ENCODE data around the gene ALG11. TPM values are rescaled to one million over a fixed set of nuclear protein-coding genes. Genes with fewer than 3 reads are reported as not detected.

The ALG11 gene, protein sequence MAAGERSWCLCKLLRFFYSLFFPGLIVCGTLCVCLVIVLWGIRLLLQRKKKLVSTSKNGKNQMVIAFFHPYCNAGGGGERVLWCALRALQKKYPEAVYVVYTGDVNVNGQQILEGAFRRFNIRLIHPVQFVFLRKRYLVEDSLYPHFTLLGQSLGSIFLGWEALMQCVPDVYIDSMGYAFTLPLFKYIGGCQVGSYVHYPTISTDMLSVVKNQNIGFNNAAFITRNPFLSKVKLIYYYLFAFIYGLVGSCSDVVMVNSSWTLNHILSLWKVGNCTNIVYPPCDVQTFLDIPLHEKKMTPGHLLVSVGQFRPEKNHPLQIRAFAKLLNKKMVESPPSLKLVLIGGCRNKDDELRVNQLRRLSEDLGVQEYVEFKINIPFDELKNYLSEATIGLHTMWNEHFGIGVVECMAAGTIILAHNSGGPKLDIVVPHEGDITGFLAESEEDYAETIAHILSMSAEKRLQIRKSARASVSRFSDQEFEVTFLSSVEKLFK
- 38.8 and 40.1 TPM in 2 replicates for total RNA-seq (2014; rRNA removed; shearing (Covaris generic))
- polyA plus RNA-seq (2016; fragmentation: Nextera tagmentation; extraction: Ambion mirVana), result 31.4 and 36.9 TPM in 2 replicates
- long read RNA-seq, transcript ALG11-202 (4 exons, 2,558 nt), result major isoform, 20 of 40 reads
- long read RNA-seq, transcript ALG11-203 (2 exons, 1,404 nt), result minor isoform, 12 of 40 reads
- long read RNA-seq, partial matches to known transcripts, result 1 of 40 reads
- long read RNA-seq, other reads (novel, unspliced or antisense), result 7 of 40 reads

DNA sequence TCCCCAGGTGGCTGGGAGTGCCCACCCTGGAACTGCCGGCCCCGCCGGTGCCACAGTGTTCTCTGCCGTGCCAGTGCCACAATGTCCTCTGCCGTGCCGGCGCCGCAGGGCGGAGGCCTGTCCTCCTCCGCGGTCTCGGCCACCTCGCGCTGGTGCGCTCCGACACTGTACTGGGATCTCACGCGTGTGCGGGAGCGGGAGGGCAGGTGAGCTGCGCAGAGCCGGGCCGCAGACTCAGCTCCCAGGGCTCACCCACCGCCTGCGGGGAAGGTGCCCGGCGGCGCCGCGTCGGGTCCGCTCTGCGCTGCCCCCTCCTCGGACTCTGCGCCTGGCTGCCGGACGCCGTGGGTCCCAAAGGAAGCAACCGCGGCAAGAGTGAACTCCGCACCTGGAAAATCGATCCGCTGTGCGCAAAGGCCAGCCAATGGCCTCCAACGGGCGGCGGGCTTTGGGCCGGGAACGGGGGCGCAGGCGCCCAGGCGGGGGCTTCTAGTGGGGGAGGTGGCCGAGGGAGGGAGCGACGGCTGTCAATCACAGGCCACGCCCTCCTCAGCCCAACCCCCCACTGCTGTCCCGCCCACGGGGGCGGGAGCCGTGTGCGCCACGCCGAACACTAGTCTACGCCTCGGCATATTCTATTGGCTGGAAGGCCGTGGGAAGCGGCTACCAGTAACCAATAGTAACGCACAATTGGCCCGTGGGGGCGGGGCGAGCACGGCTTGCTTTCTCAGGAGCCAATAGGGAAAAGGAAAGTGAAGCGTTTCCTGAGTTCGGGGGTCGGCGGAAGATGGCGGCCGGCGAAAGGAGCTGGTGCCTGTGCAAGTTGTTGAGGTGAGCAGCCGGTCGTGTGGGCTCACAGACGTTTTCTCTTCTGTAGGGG lies at the start of gene ALG11:
ALG11 (plus strand) TSS at position 767 of the 880 bp plus-strand sequence; CDS start at position 788, 21 bp downstream.
- Histone ChIP-seq H3K27me3 (ENCODE audit: insufficient read depth) (peaks cover 28% of the 10 kb centered on the region), H3K79me2 (replicated peaks; ENCODE audit: insufficient read depth) (peaks cover 59% of the 10 kb centered on the region), H3K4me1 (ENCODE audit: insufficient read depth) (peaks cover 17% of the 10 kb centered on the region), H3K4me2 (peak within 1 kb of the TSS; percentile 100), H3K36me3 (ENCODE audit: insufficient read depth) (no peaks in the 10 kb centered on the region), H2AFZ (peak within 1 kb of the TSS; percentile 99), H3K9me2 (ENCODE audit: insufficient read depth) (no peaks in the 10 kb centered on the region), H3K27ac (ENCODE audit: low read depth) (peak within 1 kb of the TSS; percentile 73), H4K20me1 (replicated peaks; ENCODE audit: insufficient read depth) (peaks cover 11% of the 10 kb centered on the region; the same call in 1 of the 2 replicates), H3K4me3 (peak within 1 kb of the TSS; percentile 86), H3F3A (replicated peaks; ENCODE audit: low read depth) (no peaks in the 10 kb centered on the region)
- peak within 1 kb of the TSS; percentile 98 for H3K27ac Mint-ChIP-seq
- H3K27me3 Mint-ChIP-seq (ENCODE audit: insufficient read depth, low read depth, poor library complexity), result peaks cover 18% of the 10 kb centered on the region
- peaks cover 18% of the 10 kb centered on the region for H3K36me3 Mint-ChIP-seq (ENCODE audit: low read depth)
- DNase-seq (ENCODE audit: low spot score), result peak; percentile 99
- peaks cover 7% of the 10 kb centered on the region for H3K9me3 Mint-ChIP-seq
- peaks cover 11% of the 10 kb centered on the region for H3K4me1 Mint-ChIP-seq
- H3K4me3 Mint-ChIP-seq, result peak within 1 kb of the TSS; percentile 98
- peak; percentile 93 for ATAC-seq
- no peak for TF ChIP-seq NANOG (IDR thresholded peaks at IDR 0.05; ENCODE audit: borderline replicate concordance)
- no peak for TF ChIP-seq ZNF331 (CRISPR knock-in tag; IDR thresholded peaks at IDR 0.05; ENCODE audit: low read depth)
- TF ChIP-seq, protein P1, sequence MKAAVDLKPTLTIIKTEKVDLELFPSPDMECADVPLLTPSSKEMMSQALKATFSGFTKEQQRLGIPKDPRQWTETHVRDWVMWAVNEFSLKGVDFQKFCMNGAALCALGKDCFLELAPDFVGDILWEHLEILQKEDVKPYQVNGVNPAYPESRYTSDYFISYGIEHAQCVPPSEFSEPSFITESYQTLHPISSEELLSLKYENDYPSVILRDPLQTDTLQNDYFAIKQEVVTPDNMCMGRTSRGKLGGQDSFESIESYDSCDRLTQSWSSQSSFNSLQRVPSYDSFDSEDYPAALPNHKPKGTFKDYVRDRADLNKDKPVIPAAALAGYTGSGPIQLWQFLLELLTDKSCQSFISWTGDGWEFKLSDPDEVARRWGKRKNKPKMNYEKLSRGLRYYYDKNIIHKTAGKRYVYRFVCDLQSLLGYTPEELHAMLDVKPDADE (IDR thresholded peaks at IDR 0.05), result no peak
- no peak for TF ChIP-seq EZH2 (IDR thresholded peaks at IDR 0.05; ENCODE audit: low read depth, unreplicated experiment)
- no peak for TF ChIP-seq STAT1 (IDR thresholded peaks at IDR 0.05; ENCODE audit: unreplicated experiment)
- peak; percentile 74 for TF ChIP-seq POLR2AphosphoS5 (IDR thresholded peaks at IDR 0.05; ENCODE audit: low read depth)
- TF ChIP-seq, protein P2, sequence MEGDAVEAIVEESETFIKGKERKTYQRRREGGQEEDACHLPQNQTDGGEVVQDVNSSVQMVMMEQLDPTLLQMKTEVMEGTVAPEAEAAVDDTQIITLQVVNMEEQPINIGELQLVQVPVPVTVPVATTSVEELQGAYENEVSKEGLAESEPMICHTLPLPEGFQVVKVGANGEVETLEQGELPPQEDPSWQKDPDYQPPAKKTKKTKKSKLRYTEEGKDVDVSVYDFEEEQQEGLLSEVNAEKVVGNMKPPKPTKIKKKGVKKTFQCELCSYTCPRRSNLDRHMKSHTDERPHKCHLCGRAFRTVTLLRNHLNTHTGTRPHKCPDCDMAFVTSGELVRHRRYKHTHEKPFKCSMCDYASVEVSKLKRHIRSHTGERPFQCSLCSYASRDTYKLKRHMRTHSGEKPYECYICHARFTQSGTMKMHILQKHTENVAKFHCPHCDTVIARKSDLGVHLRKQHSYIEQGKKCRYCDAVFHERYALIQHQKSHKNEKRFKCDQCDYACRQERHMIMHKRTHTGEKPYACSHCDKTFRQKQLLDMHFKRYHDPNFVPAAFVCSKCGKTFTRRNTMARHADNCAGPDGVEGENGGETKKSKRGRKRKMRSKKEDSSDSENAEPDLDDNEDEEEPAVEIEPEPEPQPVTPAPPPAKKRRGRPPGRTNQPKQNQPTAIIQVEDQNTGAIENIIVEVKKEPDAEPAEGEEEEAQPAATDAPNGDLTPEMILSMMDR (conservative IDR thresholded peaks at IDR 0.05; ENCODE audit: low read depth in 2 of 2), result no peak
- TF ChIP-seq, protein P3, sequence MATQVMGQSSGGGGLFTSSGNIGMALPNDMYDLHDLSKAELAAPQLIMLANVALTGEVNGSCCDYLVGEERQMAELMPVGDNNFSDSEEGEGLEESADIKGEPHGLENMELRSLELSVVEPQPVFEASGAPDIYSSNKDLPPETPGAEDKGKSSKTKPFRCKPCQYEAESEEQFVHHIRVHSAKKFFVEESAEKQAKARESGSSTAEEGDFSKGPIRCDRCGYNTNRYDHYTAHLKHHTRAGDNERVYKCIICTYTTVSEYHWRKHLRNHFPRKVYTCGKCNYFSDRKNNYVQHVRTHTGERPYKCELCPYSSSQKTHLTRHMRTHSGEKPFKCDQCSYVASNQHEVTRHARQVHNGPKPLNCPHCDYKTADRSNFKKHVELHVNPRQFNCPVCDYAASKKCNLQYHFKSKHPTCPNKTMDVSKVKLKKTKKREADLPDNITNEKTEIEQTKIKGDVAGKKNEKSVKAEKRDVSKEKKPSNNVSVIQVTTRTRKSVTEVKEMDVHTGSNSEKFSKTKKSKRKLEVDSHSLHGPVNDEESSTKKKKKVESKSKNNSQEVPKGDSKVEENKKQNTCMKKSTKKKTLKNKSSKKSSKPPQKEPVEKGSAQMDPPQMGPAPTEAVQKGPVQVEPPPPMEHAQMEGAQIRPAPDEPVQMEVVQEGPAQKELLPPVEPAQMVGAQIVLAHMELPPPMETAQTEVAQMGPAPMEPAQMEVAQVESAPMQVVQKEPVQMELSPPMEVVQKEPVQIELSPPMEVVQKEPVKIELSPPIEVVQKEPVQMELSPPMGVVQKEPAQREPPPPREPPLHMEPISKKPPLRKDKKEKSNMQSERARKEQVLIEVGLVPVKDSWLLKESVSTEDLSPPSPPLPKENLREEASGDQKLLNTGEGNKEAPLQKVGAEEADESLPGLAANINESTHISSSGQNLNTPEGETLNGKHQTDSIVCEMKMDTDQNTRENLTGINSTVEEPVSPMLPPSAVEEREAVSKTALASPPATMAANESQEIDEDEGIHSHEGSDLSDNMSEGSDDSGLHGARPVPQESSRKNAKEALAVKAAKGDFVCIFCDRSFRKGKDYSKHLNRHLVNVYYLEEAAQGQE (IDR thresholded peaks at IDR 0.05; ENCODE audit: unreplicated experiment), result no peak
- TF ChIP-seq JUNB (IDR thresholded peaks at IDR 0.05; ENCODE audit: unreplicated experiment), result no peak
- TF ChIP-seq, protein P4, sequence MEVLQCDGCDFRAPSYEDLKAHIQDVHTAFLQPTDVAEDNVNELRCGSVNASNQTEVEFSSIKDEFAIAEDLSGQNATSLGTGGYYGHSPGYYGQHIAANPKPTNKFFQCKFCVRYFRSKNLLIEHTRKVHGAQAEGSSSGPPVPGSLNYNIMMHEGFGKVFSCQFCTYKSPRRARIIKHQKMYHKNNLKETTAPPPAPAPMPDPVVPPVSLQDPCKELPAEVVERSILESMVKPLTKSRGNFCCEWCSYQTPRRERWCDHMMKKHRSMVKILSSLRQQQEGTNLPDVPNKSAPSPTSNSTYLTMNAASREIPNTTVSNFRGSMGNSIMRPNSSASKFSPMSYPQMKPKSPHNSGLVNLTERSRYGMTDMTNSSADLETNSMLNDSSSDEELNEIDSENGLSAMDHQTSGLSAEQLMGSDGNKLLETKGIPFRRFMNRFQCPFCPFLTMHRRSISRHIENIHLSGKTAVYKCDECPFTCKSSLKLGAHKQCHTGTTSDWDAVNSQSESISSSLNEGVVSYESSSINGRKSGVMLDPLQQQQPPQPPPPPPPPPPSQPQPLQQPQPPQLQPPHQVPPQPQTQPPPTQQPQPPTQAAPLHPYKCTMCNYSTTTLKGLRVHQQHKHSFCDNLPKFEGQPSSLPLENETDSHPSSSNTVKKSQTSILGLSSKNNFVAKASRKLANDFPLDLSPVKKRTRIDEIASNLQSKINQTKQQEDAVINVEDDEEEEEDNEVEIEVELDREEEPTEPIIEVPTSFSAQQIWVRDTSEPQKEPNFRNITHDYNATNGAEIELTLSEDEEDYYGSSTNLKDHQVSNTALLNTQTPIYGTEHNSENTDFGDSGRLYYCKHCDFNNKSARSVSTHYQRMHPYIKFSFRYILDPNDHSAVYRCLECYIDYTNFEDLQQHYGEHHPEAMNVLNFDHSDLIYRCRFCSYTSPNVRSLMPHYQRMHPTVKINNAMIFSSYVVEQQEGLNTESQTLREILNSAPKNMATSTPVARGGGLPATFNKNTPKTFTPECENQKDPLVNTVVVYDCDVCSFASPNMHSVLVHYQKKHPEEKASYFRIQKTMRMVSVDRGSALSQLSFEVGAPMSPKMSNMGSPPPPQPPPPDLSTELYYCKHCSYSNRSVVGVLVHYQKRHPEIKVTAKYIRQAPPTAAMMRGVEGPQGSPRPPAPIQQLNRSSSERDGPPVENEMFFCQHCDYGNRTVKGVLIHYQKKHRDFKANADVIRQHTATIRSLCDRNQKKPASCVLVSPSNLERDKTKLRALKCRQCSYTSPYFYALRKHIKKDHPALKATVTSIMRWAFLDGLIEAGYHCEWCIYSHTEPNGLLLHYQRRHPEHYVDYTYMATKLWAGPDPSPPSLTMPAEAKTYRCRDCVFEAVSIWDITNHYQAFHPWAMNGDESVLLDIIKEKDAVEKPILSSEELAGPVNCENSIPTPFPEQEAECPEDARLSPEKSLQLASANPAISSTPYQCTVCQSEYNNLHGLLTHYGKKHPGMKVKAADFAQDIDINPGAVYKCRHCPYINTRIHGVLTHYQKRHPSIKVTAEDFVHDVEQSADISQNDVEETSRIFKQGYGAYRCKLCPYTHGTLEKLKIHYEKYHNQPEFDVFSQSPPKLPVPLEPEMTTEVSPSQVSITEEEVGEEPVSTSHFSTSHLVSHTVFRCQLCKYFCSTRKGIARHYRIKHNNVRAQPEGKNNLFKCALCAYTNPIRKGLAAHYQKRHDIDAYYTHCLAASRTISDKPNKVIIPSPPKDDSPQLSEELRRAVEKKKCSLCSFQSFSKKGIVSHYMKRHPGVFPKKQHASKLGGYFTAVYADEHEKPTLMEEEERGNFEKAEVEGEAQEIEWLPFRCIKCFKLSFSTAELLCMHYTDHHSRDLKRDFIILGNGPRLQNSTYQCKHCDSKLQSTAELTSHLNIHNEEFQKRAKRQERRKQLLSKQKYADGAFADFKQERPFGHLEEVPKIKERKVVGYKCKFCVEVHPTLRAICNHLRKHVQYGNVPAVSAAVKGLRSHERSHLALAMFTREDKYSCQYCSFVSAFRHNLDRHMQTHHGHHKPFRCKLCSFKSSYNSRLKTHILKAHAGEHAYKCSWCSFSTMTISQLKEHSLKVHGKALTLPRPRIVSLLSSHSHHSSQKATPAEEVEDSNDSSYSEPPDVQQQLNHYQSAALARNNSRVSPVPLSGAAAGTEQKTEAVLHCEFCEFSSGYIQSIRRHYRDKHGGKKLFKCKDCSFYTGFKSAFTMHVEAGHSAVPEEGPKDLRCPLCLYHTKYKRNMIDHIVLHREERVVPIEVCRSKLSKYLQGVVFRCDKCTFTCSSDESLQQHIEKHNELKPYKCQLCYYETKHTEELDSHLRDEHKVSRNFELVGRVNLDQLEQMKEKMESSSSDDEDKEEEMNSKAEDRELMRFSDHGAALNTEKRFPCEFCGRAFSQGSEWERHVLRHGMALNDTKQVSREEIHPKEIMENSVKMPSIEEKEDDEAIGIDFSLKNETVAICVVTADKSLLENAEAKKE (CRISPR knock-in tag; IDR thresholded peaks at IDR 0.05), result no peak
